NCI-H774 (cell line): Measurements from ENCODE around the gene ZC3H18.

Experiments
- DNase-seq: peaks from one replicate; lab custom pipeline; 2025; lab: John Stamatoyannopoulos, UW

Gene ZC3H18

DNA sequence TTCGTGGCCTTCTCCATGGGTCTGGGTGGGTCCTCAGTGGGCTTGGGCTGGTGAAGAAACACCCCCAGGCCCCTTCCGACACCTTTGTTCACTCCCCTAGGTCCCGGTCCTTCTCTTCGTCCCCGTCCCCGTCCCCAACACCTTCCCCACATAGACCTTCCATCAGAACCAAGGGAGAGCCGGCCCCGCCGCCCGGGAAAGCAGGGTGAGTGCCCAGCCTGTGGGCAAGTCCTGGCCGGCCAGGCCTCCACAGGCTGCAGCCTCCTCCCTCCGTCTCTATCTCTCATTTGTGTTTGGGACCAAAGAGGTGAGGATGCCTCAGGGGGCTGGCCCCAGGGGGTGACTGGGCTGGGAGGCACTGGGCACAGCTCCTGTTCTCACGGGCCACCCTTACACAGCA lies 53.7 kb downstream of the ZC3H18 start:
- no peak for DNase-seq

GRCh38 chr16:88624481-88624880 lies 54.3 kb downstream of the ZC3H18 start:
- no peak for DNase-seq

GRCh38 chr16:88624977-88625576 lies 54.9 kb downstream of the ZC3H18 start:
- DNase-seq = no peak

GRCh38 chr16:88626646-88627045 lies 56.4 kb downstream of the ZC3H18 start:
- DNase-seq = no peak

GRCh38 chr16:88627531-88628411 lies 57.6 kb downstream of the ZC3H18 start:
- DNase-seq = no peak

- DNase-seq = no peak
These were observed 58.3 kb downstream of the ZC3H18 start for GRCh38 chr16:88628512-88628974.

DNA sequence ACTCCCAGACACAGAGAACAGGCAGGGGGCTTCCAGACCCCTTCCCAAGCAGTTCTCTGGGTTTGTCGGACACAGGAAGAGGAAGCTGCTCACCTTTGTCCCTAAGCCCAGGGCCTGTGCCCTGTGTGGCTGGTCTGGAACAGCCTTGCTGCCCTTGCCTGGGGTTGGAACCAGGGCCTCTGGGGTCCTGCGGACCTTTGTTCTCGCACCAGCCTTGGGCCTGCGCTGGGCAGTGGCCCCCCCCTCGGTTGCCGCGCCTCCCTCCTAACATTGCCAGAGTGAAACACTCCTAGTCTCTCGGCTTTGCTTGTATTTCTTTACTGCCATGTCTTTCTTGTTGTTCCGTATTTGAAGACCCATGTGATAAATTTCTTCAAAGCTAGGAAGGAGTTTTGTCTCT lies 59.6 kb downstream of the ZC3H18 start:
- DNase-seq = no peak

DNA sequence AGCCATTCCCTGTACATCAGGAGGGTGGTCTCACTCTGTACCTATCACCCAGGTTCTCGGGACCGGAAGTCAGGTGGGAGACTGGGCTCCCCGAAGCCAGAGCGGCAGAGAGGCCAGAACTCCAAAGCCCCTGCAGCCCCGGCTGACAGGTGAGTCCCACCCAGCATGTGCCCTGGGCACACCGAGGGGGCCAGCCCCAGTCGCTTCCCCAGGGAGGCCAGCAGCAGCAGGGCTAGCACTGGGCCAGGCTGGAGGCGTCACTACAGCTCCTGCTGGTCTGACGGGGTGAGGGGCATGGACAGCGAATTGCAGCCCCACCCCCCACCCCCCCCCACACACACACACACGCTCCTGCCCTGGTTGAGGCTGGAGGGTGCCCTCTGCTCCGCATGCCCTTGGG lies 60.2 kb downstream of the ZC3H18 start:
- no peak for DNase-seq

GRCh38 chr16:88630941-88631340 lies 60.7 kb downstream of the ZC3H18 start:
- DNase-seq = no peak

GRCh38 chr16:88631384-88631783 lies 61.2 kb downstream of the ZC3H18 start:
- no peak for DNase-seq

DNA sequence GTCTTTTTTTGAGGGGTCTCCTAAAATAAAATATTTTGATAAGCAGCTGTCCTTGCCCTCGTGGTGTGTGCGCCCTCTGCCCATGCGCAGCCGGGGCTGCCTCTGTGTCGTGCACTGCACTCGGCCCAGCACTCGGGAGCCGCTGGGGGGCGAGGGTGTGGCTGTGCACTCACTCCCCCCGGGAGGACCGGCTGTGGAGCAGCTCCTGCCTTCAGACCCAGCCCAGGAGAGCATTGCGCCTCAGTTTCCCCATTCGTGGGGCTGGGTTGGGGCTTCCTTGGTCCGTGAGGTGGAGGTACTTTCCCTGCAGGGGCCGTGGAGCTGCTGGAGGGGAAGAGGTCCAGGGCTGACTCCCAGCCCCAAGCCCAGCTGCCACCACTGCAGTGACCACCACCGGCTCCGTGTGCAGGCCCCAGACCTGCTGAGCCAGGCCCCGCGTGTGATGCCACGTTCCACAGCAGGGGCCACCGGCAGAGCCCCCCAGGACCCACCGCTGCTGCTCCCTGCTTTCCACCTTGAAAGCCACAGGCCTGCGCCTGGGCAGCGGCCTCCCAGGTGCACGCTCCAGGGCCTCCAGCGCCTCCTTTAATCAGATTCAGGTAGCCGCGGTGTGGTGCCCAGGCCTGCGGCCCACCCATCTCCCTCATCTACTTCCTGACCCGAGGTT lies 61.9 kb downstream of the ZC3H18 start:
- DNase-seq = no peak

DNA sequence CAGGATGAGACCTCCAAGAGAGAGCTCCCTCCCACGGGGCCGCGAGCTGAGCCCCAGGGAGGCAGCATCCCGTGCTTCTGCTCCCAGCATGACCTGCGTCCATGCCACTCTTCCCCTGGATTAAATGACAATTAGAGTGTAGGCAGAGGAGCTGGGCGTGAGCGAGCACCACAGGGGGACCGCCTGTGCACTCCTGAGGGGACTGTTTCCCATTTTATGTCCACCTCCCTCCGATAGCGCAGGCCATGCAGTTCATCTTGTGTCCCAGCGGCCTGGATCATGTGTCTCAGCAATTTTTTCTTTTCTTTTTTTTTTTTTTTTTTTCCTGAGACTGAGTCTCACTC lies 62.4 kb downstream of the ZC3H18 start:
- DNase-seq = no peak

DNA sequence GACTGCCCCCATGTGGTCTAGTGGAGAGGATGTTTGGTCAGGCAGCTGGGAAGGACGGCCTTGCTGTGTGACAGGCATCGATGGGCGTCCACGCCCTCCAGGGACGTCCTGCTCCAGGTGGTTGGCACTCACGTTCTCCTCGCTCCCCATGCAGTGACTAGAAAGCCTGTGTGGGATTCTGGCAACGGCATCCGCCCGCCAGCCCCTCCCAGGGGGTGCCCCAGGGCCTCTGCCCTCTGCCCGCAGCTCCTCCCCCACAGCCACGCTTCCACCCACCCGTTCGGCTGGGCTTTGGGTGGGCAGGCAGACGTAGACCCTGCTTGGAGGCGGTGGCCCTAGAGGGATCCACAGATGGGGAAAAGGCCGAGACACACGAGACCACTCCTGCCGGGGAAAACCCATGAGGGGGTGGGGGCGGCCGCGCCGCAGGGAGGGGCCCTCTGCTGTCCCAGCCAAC lies 63.5 kb downstream of the ZC3H18 start:
- no peak for DNase-seq

- DNase-seq = no peak
These were observed 64.2 kb downstream of the ZC3H18 start for GRCh38 chr16:88634141-88634993.

GRCh38 chr16:88634994-88635670 lies 64.9 kb downstream of the ZC3H18 start:
- DNase-seq = no peak

- no peak for DNase-seq
These were observed 65.6 kb downstream of the ZC3H18 start for GRCh38 chr16:88635671-88636319.

- DNase-seq = no peak
These were observed 66.5 kb downstream of the ZC3H18 start for GRCh38 chr16:88636488-88637265.

DNA sequence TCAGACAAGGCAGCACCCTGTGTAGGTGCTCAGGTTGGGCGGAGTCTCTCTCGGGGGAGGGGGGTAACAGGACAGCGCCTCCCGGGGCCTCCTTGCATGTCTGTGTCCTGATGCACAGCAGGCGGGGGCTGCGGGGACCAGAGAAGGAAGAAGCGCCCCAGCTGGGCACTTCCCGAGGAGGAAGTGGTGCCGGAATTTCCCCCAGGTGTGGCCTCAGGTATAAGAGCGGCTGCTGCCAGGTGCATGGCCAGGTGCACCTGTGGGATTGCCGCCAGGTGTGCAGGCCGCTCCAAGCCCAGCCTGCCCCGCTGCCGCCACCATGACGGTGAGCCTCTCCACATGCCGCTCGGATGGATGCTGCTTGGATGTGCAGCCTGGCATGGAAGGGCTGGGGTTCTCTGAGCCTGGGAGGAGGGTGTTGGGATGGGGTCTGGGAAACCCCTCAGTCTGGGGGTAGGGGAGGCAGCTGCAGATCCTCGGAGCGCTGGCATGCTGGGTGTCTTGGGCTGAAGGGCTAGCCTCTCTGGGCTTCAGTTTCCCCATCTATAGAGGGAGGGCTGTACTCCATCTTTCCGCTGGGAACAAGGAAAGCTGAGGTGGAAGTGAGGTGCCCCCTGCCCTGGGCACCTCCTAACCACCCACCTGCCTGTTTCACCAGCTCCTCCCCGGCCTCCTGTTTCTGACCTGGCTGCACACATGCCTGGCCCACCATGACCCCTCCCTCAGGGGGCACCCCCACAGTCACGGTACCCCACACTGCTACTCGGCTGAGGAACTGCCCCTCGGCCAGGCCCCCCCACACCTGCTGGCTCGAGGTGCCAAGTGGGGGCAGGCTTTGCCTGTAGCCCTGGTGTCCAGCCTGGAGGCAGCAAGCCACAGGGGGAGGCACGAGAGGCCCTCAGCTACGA lies 68.4 kb downstream of the ZC3H18 start, which contains the start of gene IL17C:
TSS of gene IL17C (plus strand) at position 250 of the 908 bp plus-strand sequence. CDS start at position 320, 70 bp downstream.
- DNase-seq = peak; percentile 46
